Left cardiac atrium (tissue), 4 donors: ENCODE data around the gene NTN5. TPM values are rescaled to one million over a fixed set of nuclear protein-coding genes. Genes with fewer than 3 reads are reported as not detected.
"Not testable (repeated sequence)": the region's sequence is repeated elsewhere in the genome, so short reads cannot be mapped to it uniquely, and the experiment has no call there.

ENCODE experiments used
- ATAC-seq, 2 donors: fragments of 200-7000 bp; cut with Tn5 transposase; one replicate each; pipeline ENCODE4 v1.9.1; 2020; ENCODE audit warnings: mild to moderate bottlenecking in 2 of 2, moderate library complexity in 2 of 2
- DNase-seq: peaks from one replicate; pipeline ENCODE4 v3.0.0-alpha.2; 2020
- intact Hi-C, 2 donors: fragments of 100-400 bp; cut with DNase I; formaldehyde crosslinking; loops; one replicate each; pipeline versions ENCODE4 v1.14.1 to v1.15.1; 2022 to 2023
- long read RNA-seq: library from polyadenylated mRNA; unstranded; transcript quantifications from one replicate; pipeline ENCODE4 v2.0.0, GENCODE V29; 2021
- total RNA-seq, 2 donors: library from RNA; stranded (reverse); fragmentation: NEBNext Ultra II Directional; extraction: Animal tissue kit (Norgen Biotek cat#: 25700); gene quantifications; one replicate each; pipeline ENCODE4 v1.2.1, GENCODE V29; 2021
- donor health status: DM: no; HTN: yes; CAD: no.
- donor health status: DM: no; HTN: yes; CAD: no; lungs with severe emphysema.
- donor health status: DM: yes; HTN: yes; CAD: no.
- donor health status: Dilated cardiomyopathy.

Gene NTN5, protein sequence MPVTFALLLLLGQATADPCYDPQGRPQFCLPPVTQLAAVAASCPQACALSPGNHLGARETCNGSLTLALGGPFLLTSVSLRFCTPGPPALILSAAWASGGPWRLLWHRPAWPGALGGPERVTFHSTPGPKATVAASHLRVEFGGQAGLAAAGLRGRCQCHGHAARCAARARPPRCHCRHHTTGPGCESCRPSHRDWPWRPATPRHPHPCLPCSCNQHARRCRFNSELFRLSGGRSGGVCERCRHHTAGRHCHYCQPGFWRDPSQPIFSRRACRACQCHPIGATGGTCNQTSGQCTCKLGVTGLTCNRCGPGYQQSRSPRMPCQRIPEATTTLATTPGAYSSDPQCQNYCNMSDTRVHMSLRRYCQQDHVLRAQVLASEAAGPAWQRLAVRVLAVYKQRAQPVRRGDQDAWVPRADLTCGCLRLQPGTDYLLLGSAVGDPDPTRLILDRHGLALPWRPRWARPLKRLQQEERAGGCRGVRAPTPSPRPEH
- under 1 TPM; 0.21 to 0.27 TPM for total RNA-seq
- long read RNA-seq = 0 reads

GRCh38 chr19:48672994-48673393 is at the start of gene NTN5:
TSS of gene NTN5 (minus strand) at chr19:48673017. CDS start at chr19:48670986, 2,031 bp downstream.
- intact Hi-C loops = loop anchor here (10.0 kb wide), 2 partner anchors 62 to 162 kb away; partner anchors contain the start of gene HSD17B14 (in 1 of the 2)
- DNase-seq (no peak), ATAC-seq (no peak)

- no peak for ATAC-seq
- DNase-seq = no peak
These were observed 49.4 kb upstream of the NTN5 start for GRCh38 chr19:48722196-48722708.

GRCh38 chr19:48720613-48721296 is 47.9 kb upstream of the NTN5 start:
- intact Hi-C loops = no loop called here
- ATAC-seq = peak; percentile 86 to 88
- DNase-seq = peak; percentile 98

More at GRCh38 chr19:48722196-48722708, 49.4 kb upstream of the NTN5 start:
- intact Hi-C loops = no loop called here

DNA sequence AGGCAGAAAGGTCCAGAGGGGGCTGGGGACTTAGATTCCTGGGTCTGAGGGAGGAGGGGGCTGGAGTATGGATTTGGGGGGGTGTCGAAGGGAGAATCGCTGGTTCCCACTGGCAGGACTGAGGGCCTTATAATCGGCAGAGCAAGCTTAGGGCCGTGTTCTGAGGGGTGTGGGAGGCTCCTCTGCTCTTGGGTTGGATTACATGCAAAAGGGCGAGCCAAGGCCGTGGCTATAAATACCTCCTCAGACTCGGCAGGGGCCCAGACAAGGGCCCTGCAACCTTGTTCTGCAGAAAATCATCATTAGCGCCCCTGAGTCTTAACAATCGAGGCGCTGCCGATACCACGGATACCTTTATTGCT is 47.4 kb upstream of the NTN5 start:
- intact Hi-C loops = no loop called here
- peak; percentile 9 to 32 for ATAC-seq
- no peak for DNase-seq

DNA sequence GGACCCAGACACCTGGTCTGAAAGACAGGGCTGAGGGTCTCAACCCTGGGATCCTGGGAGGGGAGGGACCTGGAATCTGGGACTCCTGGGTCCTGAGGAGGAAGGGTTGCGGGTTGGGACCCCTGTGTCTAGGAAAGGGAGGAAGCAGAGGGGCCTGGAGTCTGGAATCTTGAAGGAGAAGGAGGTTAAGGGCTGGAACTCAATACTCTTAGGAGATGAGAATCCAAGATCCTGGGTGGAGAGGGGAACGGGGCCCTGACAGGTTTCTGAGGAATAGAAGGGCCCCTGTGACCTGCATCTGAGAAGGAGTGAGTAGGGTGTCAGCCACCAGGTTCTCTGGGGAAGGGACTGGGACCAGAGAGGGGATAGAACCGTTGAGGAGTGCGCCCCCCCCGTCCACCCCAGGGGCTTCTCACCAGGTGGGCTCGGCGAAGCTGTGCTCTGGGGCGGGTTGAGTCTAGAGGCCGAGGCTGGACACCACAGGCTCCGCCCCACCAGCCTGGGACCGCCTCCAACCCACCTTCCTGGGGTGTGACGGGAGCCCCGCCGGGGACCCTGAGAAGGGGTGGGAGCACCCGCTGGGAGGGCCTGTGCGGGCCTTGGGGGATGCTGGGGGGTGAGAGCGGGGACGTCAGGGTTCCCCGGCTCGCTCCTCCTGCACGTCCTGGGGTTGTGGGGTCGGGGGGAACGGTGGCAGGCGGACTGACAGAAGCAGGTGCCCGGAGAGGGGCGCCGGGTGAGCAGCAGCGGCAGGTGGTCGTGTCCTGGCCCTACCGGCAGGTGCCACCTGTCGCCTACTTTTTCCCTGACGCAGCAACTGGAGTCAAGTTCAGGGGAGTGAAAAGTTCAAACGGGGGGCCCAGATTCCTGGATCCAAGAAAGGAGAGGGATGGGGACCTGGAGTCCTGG is 46.7 kb upstream of the NTN5 start, which contains the start of gene MAMSTR:
Gene MAMSTR, minus strand, starts transcription at position 463 of the 909 bp plus-strand sequence. CDS start 694 bp downstream, outside the sequence.
- DNase-seq = peak; percentile 52
- intact Hi-C loops = no loop called here
- no peak for ATAC-seq

DNA sequence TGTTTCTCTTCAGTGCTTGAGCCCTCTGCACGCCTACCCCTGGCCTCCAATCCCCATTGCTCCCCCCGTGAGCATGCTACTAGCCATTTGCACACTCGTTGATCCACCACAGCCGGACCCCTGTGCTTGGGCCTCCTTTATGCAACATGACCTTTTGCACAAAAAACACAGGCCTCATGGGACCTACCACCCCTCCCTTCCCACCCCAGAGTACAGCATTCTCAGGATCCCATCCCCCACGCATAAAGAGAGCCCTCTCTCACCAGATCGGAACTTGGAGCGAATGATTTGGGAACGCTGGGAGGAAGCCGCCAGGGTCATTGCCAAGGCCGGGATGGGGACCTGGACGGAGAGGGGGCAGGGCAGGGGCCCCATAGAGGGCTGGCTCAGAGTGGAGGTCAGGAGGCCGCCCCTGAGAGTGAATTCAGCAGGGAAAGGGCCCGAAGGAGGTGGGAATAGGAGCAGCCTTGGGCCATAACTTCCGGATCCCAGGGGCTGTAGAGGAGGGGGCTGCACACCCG is 46.0 kb upstream of the NTN5 start:
- no peak for ATAC-seq
- intact Hi-C loops = no loop called here
- no peak for DNase-seq

DNA sequence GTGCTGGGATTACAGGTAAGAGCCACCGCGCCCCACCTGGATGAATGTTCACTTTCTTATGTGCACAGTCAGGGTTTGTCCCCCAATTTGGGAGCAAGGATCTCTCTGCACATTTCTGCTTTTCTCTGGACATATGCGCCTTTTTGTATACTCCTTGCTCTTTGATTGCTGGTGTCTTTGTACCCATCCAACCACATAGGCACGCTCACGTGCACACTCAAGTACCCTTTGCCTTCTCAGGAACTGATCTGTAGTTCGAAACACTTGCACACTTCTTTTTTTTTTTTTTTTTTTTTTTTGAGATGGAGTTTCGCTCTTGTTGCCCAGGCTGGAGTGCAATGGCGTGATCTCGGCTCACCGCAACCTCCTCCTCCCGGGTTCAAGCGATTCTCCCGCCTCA is 45.3 kb upstream of the NTN5 start:
- DNase-seq, ATAC-seq, intact Hi-C loops: not testable (repeated sequence)

DNA sequence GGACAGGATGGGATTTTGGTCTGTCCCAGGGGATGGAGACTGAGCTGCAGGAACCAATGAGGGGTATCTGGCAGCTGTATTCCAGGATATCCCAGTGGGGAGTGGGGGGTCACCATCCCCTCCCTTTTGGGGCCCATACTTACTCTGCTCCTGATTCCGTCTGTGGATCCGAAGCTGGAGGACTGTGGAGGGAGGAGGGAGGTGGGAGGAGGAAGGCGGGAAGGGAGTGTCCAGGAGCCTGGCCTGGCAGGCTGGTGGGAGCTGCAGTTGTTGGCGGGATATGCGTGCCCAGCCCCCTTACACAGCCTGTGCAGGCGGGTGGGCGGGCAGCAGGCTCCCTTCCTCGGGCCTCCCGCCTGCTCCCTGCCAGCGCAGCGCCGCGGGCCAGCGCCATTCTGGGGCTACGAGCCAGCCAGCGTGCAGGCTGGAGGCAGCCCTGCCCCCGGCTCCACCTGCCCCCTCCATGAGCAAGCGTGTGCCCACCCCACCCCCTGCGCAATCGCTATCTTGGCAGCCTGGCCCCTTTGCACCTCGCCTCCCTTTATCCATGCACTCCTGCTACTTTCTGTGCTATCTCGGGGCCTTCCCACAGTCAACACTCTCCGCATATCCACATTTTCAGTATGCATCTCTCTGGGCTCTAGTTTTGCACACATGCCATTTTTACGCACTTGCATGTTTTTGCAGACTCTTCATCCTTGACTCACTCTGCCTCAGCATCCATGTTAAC is 43.9 kb upstream of the NTN5 start:
- intact Hi-C loops = no loop called here
- peak; percentile 70 for DNase-seq
- peak; percentile 16 to 19 for ATAC-seq

- DNase-seq = no peak
- ATAC-seq = no peak
- intact Hi-C loops = no loop called here
These were observed 42.9 kb upstream of the NTN5 start for GRCh38 chr19:48715681-48716171.

GRCh38 chr19:48714759-48715675 is 42.2 kb upstream of the NTN5 start:
- intact Hi-C loops = no loop called here
- ATAC-seq (no peak), DNase-seq (peak; percentile 35)

DNA sequence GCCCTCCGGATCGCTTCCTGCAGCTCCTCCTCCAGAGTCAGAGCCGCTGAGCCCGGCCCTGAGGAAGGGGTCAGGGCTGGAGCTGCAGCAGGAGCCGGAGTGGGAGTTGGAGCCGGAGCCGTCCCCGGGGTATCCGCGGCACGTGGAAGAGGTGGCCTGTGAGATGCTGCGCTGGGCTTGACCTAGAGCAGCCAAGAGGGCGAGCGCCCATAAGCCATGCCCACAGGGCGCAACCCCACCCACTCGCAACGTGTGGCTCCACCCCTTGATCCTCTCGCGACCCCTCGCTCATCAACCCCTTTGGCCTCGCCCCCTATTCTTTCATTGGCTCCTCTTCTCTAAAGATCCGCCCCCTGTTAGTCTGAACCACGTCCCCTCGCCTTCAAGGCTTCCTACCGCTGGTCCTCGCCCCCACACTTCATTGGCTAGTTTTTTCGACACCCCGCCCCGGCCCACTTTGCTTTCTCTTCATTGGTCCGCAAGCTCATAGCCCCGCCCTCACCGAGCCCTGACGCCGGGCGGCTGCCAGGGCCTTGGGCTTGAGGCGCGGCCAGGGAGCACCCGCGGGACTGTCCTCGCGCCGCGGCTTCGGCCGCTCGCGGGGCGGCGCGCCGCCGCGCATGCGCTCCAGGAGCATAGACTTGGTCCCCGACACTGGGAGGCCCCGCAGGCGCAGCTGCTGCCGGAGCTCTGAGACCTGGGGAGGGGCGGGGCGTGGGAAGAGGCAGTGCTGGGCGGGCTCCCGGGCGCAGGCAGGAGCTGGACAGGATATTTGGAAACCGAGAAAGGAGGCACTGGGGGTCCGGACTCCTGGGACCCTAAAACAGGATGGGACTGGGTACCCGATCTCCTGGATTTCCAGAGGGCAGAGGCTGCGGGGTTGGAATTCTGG is 41.3 kb upstream of the NTN5 start:
- peak; percentile 100 for DNase-seq
- peak; percentile 92 to 93 for ATAC-seq
- intact Hi-C loops = no loop called here

- intact Hi-C loops = no loop called here
- ATAC-seq (no peak), DNase-seq (no peak)
These were observed 40.4 kb upstream of the NTN5 start for GRCh38 chr19:48713041-48713863.

DNA sequence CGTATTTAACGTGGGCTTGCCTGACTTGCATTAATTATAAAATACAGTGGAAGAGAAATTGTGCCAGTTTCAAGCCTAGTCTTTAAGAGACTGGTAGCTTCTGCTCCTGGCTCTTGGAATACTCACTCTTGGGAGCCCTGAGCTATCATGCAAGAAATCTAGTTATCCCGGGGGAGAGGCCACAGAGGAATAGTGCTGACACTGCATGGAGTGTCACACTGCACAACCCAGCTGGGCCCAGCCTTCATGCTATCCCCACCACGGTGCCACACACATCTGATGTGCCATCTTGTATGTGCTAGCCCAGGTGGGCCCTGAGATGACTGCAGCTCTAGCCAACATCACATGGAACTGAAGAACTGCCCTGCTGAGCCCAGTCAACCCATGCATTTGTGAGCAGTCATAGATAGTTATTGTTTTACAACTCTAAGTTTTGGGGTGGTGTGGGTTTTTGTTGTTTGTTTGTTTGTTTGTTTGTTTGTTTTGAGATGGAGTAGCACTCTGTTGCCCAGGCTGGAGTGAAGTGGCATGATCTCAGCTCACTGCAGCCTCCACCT is 38.4 kb upstream of the NTN5 start:
- intact Hi-C loops = no loop called here
- DNase-seq = no peak
- ATAC-seq = no peak

GRCh38 chr19:48708471-48708870 is 35.7 kb upstream of the NTN5 start:
- DNase-seq (no peak), ATAC-seq (no peak)
- intact Hi-C loops = no loop called here

DNA sequence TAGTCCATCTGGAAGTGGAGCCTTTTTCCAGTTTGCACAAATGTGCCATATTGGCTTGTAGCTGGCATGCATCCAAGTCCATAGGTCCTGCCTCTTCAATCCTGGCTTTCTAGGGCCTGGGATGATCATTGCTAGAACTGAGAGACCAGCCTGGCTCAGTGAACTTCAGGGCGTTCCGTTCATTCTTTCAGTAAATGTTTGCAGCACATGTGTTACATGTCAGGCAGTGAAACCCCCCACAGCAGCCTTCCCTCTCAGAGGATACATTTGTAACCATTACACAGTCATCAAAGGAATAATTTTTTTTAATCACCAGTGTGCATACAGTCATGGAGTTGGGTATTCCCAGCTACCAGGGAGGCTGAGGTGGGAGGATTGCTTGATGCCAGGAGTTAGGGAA is 32.6 kb upstream of the NTN5 start:
- intact Hi-C loops = no loop called here
- DNase-seq = no peak
- ATAC-seq = no peak
